Natural killer cell (primary cell): ENCODE data around the gene ERICH6B. TPM values are rescaled to one million over a fixed set of nuclear protein-coding genes. Genes with fewer than 3 reads are reported as not detected.
"Not testable (repeated sequence)": the region's sequence is repeated elsewhere in the genome, so short reads cannot be mapped to it uniquely, and the experiment has no call there.

Source experiments
- ATAC-seq, 3 donors: fragments of 150-1000 bp in 2 of 3; fragments of 200-7000 bp in 1 of 3; cut with Tn5 transposase; 1 replicate in 1 of 3; 2 replicates in 2 of 3; pipeline ENCODE4 v1.10.0; 2021; ENCODE audit warnings: mild to moderate bottlenecking in 2 of 3, moderate library complexity in 2 of 3
- DNase-seq, 2 donors: peaks; one replicate each; pipeline versions ENCODE4 v3.0.0 to v3.0.0-alpha.2; 2013 to 2021; ENCODE audit warnings: mixed read lengths in 1 of 2
- H3K27ac ChIP-seq: one replicate; pipeline ENCODE4 v1.5.1; 2013; ENCODE audit warnings: mild to moderate bottlenecking, low read length
- H3K27me3 ChIP-seq: one replicate; pipeline ENCODE4 v1.6.1; 2013; ENCODE audit warnings: low read length; ENCODE audit not compliant: control insufficient read depth, insufficient read depth
- H3K36me3 ChIP-seq: one replicate; pipeline ENCODE4 v1.6.1; 2013; ENCODE audit warnings: low read length; ENCODE audit not compliant: control insufficient read depth, insufficient read depth
- H3K4me1 ChIP-seq: one replicate; pipeline ENCODE4 v1.6.1; 2013; ENCODE audit warnings: low read length; ENCODE audit not compliant: control insufficient read depth, insufficient read depth
- H3K4me3 ChIP-seq: one replicate; pipeline ENCODE4 v1.5.1; 2013; ENCODE audit warnings: low read length
- H3K9me3 ChIP-seq: one replicate; pipeline ENCODE4 v1.6.1; 2013; ENCODE audit warnings: low read length; ENCODE audit not compliant: control insufficient read depth, insufficient read depth
- H3K27ac Mint-ChIP-seq, 2 donors: one replicate each; pipeline ENCODE4 v1.8.0; 2022; ENCODE audit warnings: mild to moderate bottlenecking in 2 of 2, mixed read lengths in 2 of 2, moderate library complexity in 1 of 2
- H3K27me3 Mint-ChIP-seq, 2 donors: one replicate each; pipeline ENCODE4 v1.8.0; 2022; ENCODE audit warnings: low read depth in 2 of 2, mixed read lengths in 2 of 2
- H3K36me3 Mint-ChIP-seq: one replicate; pipeline ENCODE4 v1.8.0; 2022; ENCODE audit warnings: mixed read lengths
- H3K4me1 Mint-ChIP-seq, 2 donors: one replicate each; pipeline ENCODE4 v1.8.0; 2022; ENCODE audit warnings: mixed read lengths in 2 of 2
- H3K4me3 Mint-ChIP-seq: one replicate; pipeline ENCODE4 v1.8.0; 2022; ENCODE audit warnings: mild to moderate bottlenecking, moderate library complexity, mixed read lengths
- H3K9me3 Mint-ChIP-seq, 2 donors: one replicate each; pipeline ENCODE4 v1.8.0; 2022; ENCODE audit warnings: mixed read lengths in 2 of 2
- CTCF ChIP-seq: fragments of 200-600 bp; IDR thresholded peaks from one replicate; pipeline ENCODE4 v1.8.0; 2022; ENCODE audit warnings: antibody characterized with exemption
- whole genome bisulfite sequencing: methylation state at CpG from one replicate; pipeline ENCODE4 v1.1.7; 2013; ENCODE audit warnings: missing lambda C conversion rate; ENCODE audit not compliant: insufficient coverage; 5-methylcytosine and 5-hydroxymethylcytosine counted together
- intact Hi-C: fragments of 100-400 bp; cut with micrococcal nuclease; formaldehyde crosslinking; loops from one replicate; pipeline ENCODE4 v1.14.2; 2022
- total RNA-seq, 4 donors: library from RNA; stranded (reverse); fragments of 120-200 nt in 1 of 4; gene quantifications; one replicate each; pipeline versions ENCODE4 v1.2.3 to v1.2.4, GENCODE V29; 2013 to 2022

ERICH6B gene
- total RNA-seq, 3 donors from 2014 or later (not counting 1 experiment from before 2014, with no cell fraction given) = not detected

GRCh38 chr13:45659536-45659935, 44.0 kb upstream of the ERICH6B start:
- ATAC-seq (no peak), DNase-seq (no peak)
- intact Hi-C loops = no loop called here
- Histone ChIP-seq H3K4me3 (no peak overlapping the region), H3K27me3 (no peaks in the 10 kb centered on the region), H3K9me3 (no peaks in the 10 kb centered on the region), H3K27ac (no peak overlapping the region), H3K36me3 (no peaks in the 10 kb centered on the region), H3K4me1 (no peaks in the 10 kb centered on the region)
- Mint-ChIP-seq H3K4me1 (no peaks in the 10 kb centered on the region), H3K9me3 (no peaks in the 10 kb centered on the region), H3K27ac (no peak overlapping the region), H3K4me3 (no peak overlapping the region), H3K27me3 (no peaks in the 10 kb centered on the region), H3K36me3 (no peaks in the 10 kb centered on the region)
- TF ChIP-seq CTCF = no peak
- WGBS = 93% methylated on average over 1 of the region's 3 CpGs

GRCh38 chr13:45658586-45659235, 43.2 kb upstream of the ERICH6B start:
- Histone ChIP-seq H3K36me3 (no peaks in the 10 kb centered on the region), H3K9me3 (no peaks in the 10 kb centered on the region), H3K4me3 (no peak overlapping the region), H3K27me3 (no peaks in the 10 kb centered on the region), H3K4me1 (no peaks in the 10 kb centered on the region), H3K27ac (no peak overlapping the region)
- H3K27me3 Mint-ChIP-seq = no peaks in the 10 kb centered on the region
- no peaks in the 10 kb centered on the region for H3K36me3 Mint-ChIP-seq
- WGBS = 97% methylated on average over 5 of the region's 5 CpGs
- no peaks in the 10 kb centered on the region for H3K9me3 Mint-ChIP-seq
- no peak overlapping the region for H3K27ac Mint-ChIP-seq
- no peaks in the 10 kb centered on the region for H3K4me1 Mint-ChIP-seq
- DNase-seq = no peak
- intact Hi-C loops = no loop called here
- no peak for TF ChIP-seq CTCF
- no peak overlapping the region for H3K4me3 Mint-ChIP-seq
- no peak for ATAC-seq

GRCh38 chr13:45654633-45655349, 39.3 kb upstream of the ERICH6B start:
- no peaks in the 10 kb centered on the region for H3K36me3 Mint-ChIP-seq
- DNase-seq = no peak
- no peak for TF ChIP-seq CTCF
- H3K4me3 Mint-ChIP-seq = no peak overlapping the region
- Histone ChIP-seq H3K36me3 (no peaks in the 10 kb centered on the region), H3K9me3 (no peaks in the 10 kb centered on the region), H3K27ac (no peak overlapping the region), H3K4me3 (no peak overlapping the region), H3K4me1 (no peaks in the 10 kb centered on the region), H3K27me3 (no peaks in the 10 kb centered on the region)
- H3K9me3 Mint-ChIP-seq = no peaks in the 10 kb centered on the region
- ATAC-seq = peak in 1 of 3 donors; percentile 10
- H3K4me1 Mint-ChIP-seq = no peaks in the 10 kb centered on the region
- H3K27ac Mint-ChIP-seq = no peak overlapping the region
- peaks cover 0 to 3% of the 10 kb centered on the region in 2 donors for H3K27me3 Mint-ChIP-seq
- 85% methylated on average over 5 of the region's 5 CpGs for WGBS
- intact Hi-C loops = no loop called here

GRCh38 chr13:45645263-45645662, 29.7 kb upstream of the ERICH6B start:
- H3K4me3 ChIP-seq, H3K4me1 ChIP-seq, ATAC-seq, H3K27ac Mint-ChIP-seq, H3K27ac ChIP-seq, H3K36me3 ChIP-seq, H3K36me3 Mint-ChIP-seq, H3K27me3 ChIP-seq, DNase-seq, H3K4me1 Mint-ChIP-seq, H3K4me3 Mint-ChIP-seq, intact Hi-C loops: not testable (repeated sequence)
- 91% methylated on average over 8 of the region's 17 CpGs for WGBS
- Mint-ChIP-seq H3K9me3 (peaks cover 0 to 10% of the 10 kb centered on the region in 2 donors), H3K27me3 (peaks cover 0 to 15% of the 10 kb centered on the region in 2 donors)
- peaks cover 13% of the 10 kb centered on the region for H3K9me3 ChIP-seq

GRCh38 chr13:45642159-45642558, 26.6 kb upstream of the ERICH6B start:
- H3K4me3 ChIP-seq, DNase-seq, intact Hi-C loops, ATAC-seq, H3K27ac Mint-ChIP-seq, H3K4me1 ChIP-seq, H3K4me3 Mint-ChIP-seq, H3K27me3 ChIP-seq, H3K36me3 Mint-ChIP-seq, H3K27ac ChIP-seq, H3K4me1 Mint-ChIP-seq, H3K36me3 ChIP-seq: not testable (repeated sequence)
- Mint-ChIP-seq H3K9me3 (peaks cover 0 to 10% of the 10 kb centered on the region in 2 donors), H3K27me3 (peaks cover 6 to 31% of the 10 kb centered on the region in 2 donors)
- WGBS = no CpG with 5 or more reads among the region's 1 CpG
- H3K9me3 ChIP-seq = peaks cover 13% of the 10 kb centered on the region

- intact Hi-C loops, H3K4me3 ChIP-seq, H3K27ac Mint-ChIP-seq, H3K9me3 ChIP-seq, H3K27me3 ChIP-seq, H3K36me3 Mint-ChIP-seq, H3K9me3 Mint-ChIP-seq, H3K4me1 Mint-ChIP-seq, ATAC-seq, DNase-seq, H3K36me3 ChIP-seq, H3K4me3 Mint-ChIP-seq, H3K4me1 ChIP-seq, H3K27ac ChIP-seq: not testable (repeated sequence)
- H3K27me3 Mint-ChIP-seq = peaks cover 10 to 28% of the 10 kb centered on the region in 2 donors
- no CpG with 5 or more reads among the region's 1 CpG for WGBS
Observed at GRCh38 chr13:45635291-45635690, 19.8 kb upstream of the ERICH6B start.
